DMS 273 (cell line): ENCODE results near the gene KRTAP5-10.
"Not testable (repeated sequence)": the region's sequence is repeated elsewhere in the genome, so short reads cannot be mapped to it uniquely, and the experiment has no call there.

Source experiments
- DNase-seq: peaks from one replicate; lab custom pipeline; 2025; ENCODE audit not compliant: unreplicated experiment; lab: John Stamatoyannopoulos, UW

The KRTAP5-10 gene

DNA sequence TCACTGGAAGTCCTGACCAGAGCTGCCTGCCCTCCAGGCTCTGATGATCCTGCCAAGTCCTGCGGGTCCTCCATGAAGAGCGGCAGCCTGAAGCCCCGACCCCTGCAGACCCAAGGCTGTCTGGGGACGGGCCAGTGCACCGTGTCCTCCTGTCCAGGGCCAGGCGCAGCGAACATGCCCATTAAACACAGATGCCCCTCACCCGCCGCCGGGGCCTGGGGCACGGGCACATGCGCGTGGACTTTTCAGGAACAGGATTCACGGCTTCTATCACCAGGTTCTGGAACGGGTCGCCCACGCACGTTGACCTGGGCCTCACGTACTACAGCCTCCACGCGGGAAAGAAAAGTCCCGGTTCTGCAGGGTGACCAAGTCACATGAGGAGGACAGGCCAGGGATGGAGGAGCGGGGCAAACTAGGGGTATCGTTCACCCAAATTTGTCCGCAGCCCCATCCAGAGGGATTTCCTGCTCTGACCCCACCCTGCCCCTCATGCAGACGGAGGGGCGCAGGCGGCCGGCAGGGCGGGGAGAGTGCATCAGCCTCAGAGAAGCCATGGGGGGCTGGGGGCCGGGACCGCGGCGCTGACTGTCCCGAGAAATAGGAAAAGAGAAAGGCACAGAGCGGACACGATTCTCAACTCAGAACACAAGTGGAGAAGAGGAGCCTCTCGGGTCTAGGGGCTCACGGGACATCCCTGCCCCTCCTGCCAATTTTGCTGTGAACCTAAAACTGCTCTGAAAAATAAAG lies 5.9 kb downstream of the KRTAP5-10 start:
- DNase-seq: not testable (repeated sequence)

GRCh38 chr11:71572811-71573210 lies 7.4 kb downstream of the KRTAP5-10 start:
- no peak for DNase-seq

- no peak for DNase-seq
Measured at GRCh38 chr11:71574418-71574817, 9.1 kb downstream of the KRTAP5-10 start.

GRCh38 chr11:71575723-71576424 lies 10.5 kb downstream of the KRTAP5-10 start:
- no peak for DNase-seq

DNA sequence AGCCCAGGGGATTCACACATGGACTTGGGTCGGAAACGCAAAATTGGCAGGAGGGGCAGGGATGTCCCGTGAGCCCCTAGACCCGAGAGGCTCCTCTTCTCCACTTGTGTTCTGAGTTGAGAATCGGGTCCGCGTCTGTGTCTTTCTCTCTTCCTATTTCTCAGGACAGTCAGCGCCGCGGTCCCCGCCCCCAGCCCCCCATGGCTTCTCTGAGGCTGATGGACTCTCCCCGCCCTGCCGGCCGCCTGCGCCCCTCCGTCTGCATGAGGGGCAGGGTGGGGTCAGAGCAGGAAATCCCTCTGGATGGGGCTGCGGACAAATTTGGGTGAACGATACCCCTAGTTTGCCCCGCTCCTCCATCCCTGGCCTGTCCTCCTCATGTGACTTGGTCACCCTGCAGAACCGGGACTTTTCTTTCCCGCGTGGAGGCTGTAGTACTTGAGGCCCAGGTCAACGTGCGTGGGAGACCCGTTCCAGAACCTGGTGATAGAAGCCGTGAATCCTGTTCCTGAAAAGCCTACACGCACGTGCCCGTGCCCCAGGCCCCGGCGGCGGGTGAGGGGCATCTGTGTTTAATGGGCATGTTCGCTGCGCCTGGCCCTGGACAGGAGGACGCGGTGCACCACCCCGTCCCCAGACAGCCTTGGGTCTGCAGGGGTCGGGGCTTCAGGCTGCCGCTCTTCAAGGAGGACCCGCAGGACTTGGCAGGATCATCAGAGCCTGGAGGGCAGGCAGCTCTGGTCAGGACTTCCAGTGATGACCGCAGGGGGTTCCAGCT lies 11.5 kb downstream of the KRTAP5-10 start:
- DNase-seq: not testable (repeated sequence)

GRCh38 chr11:71577469-71578004 lies 12.2 kb downstream of the KRTAP5-10 start:
- no peak for DNase-seq

DNA sequence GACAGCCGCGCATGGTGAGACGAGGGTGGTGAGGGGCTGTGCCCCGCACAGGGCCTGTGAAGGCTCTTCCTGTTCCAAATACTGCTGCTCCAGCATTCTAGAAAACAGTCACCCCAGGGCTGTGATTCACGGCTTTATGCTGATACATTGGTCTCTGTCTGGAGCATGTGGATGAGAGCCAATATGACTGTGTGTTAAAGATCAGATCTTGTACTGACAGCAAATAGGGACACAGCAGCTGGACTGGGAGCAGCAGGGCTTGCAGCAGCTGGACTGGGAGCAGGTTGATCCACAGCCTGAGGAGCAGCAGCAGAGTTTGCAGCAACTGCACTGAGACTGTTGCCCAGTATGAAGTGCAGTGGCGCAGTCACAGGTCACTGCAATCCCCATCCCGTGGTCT lies 14.2 kb downstream of the KRTAP5-10 start:
- DNase-seq: not testable (repeated sequence)

DNA sequence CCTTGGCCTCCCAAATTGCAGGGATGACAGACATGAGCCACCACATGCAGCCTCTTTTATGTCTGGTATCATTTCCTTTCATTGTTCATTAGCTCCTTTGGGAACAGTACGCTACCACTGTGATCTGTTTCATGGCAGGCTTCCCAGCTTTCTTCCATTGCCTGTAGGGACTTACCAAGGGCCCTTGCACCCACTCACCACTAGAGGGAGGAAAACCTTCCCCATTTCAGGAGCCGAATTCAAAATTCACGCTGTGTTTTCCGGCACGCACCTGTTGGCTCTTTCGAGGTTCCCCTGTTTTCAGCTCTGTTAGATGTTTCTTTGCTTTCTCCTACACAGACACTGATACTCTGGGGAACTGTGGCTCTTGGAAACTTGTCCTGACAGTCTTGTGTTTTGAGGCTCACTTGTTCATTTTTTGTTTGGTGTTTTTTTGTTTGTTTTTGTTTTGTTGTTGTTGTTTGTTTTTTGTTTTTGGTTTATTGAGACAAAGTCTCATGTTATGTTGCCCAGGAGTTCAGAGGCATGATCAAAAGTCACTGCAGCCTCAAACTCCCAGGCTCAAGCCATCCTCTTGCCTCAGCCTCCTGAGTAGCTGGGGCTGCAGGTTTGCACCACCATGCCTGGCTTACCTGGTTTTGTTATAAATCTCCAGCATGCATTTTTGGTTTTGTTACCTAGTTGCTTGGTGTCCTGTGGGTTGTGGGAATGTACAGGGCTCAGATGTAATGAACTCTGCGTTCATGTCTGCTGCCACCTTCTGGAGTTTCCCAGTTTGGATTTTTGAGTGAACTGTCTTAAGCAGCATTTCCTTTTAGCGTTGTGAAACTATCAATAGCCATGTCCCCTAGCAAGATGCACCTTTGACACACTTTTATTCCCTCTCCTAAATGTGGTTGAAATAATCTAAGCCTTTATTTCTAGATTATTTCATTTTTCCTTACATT lies 15.0 kb downstream of the KRTAP5-10 start:
- DNase-seq: peak; percentile 75

GRCh38 chr11:71581826-71582225 lies 16.5 kb downstream of the KRTAP5-10 start:
- DNase-seq: no peak

DNA sequence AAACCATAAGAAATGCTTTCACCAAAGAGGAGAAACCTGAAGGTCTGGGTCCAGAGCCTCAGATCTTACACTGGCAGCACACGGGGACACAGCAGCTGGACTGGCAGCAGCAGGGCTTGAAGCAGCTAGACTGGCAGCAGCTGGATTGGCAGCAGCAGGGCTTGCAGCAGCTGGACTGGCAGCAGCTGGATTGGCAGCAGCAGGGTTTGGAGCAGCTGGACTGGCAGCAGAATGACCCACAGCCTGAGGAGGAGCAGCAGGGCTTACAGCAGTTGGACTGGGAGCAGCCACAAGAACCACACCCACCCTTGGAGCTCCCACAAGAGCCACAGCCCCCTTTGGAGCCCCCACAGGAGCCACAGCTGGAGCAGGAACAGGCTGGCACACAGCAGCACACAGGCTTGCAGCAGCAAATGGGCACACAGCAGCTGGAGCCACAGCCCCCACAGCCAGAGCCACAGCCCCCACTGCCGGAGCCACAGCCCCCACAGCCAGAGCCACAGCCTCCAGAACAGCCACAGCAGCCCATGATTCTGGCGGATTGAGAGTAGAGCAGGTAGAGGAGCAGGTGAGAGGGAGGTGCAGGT lies 17.0 kb downstream of the KRTAP5-10 start, which contains the start of gene KRTAP5-11:
TSS of gene KRTAP5-11 (minus strand) at position 567 of the 587 bp plus-strand sequence. CDS start at position 529, 38 bp downstream.
- no peak for DNase-seq

GRCh38 chr11:71582969-71583368 lies 17.6 kb downstream of the KRTAP5-10 start:
- not testable (repeated sequence) for DNase-seq

DNA sequence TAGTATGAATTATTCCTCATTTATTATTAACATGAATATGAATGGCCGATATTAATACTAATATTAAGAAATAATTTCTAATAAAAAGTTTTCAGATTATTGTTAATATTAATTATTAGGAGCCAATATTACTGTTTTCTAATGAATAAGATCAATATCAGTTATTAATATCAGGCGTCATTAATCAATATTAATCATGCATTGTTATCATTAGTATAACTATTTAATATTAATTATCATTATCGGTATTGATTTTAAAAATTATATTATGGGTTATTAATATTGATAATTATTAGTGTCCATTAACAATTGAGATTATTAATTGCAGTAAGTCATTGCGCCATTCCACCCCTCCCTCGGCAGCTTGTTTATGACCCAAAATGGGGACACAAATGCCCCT lies 20.3 kb downstream of the KRTAP5-10 start:
- DNase-seq: not testable (repeated sequence)

- DNase-seq: not testable (repeated sequence)
Measured at GRCh38 chr11:71588314-71588713, 23.0 kb downstream of the KRTAP5-10 start.

- not testable (repeated sequence) for DNase-seq
Measured at GRCh38 chr11:71588822-71589545, 23.6 kb downstream of the KRTAP5-10 start.

DNA sequence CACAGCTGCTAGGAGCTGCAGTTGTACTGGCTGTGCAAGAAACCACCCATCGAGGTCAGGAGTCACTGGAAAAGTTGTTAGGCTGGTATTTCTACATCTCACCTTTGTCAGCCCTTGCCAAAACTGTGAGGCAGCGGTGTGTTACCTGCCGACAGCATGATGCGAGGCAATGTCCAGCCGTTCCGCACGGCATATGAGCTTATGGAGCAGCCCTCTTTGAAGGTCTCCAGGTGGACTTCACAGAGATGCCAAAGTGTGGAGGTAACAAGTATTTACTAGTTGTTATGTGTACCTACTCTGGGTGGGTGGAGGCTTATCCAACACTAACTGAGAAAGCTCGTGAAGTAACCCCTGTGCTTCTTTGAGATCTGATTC lies 24.2 kb downstream of the KRTAP5-10 start:
- DNase-seq: not testable (repeated sequence)

GRCh38 chr11:71603221-71603620 lies 37.9 kb downstream of the KRTAP5-10 start:
- not testable (repeated sequence) for DNase-seq

- not testable (repeated sequence) for DNase-seq
Measured at GRCh38 chr11:71604798-71605488, 39.6 kb downstream of the KRTAP5-10 start.

DNA sequence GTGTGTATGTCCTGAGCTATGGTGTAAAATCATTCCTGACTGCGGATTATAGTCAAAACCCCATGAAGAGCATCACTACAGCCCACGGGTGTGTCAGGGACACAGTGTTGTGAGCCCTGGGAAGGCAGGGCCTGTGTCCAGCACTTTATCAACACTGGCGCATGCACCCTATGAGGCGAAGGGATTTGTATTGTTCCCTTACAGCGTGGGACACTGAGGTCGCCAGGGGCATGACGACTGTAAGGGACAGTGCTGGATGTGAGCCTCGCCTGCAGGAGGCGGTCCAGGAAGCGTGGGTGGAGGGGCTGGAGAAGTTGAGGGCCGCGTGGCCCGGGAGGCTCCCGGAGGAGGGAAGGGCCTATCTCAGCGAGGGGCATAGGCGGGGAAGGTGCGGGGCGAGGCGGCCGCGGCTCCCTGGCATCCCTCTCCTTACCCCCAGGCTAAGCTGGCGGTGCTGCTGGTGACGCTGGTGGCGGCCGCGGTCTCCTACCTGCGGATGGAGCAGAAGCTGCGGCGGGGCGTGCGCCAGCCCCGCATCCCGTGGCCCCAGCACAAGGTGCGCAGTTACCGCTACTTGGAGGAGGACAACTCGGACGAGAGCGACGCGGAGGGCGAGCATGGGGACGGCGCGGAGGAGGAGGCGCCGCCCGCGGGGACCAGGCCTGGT lies 41.6 kb downstream of the KRTAP5-10 start:
- DNase-seq: not testable (repeated sequence)
